ENCODE measurements around the gene GIT2. TPM values are rescaled to one million over a fixed set of nuclear protein-coding genes. Genes with fewer than 3 reads are reported as not detected.
A peak's percentile ranks its signal among the peaks of the same experiment; 100 is the strongest.

GIT2 gene
- total and polyA plus RNA-seq, 10 of the 15 experiments (the other 5 are each of a cell fraction or from before 2014, with no cell fraction given), result 9.1 to 49.9 (median 43.9) TPM

DNA sequence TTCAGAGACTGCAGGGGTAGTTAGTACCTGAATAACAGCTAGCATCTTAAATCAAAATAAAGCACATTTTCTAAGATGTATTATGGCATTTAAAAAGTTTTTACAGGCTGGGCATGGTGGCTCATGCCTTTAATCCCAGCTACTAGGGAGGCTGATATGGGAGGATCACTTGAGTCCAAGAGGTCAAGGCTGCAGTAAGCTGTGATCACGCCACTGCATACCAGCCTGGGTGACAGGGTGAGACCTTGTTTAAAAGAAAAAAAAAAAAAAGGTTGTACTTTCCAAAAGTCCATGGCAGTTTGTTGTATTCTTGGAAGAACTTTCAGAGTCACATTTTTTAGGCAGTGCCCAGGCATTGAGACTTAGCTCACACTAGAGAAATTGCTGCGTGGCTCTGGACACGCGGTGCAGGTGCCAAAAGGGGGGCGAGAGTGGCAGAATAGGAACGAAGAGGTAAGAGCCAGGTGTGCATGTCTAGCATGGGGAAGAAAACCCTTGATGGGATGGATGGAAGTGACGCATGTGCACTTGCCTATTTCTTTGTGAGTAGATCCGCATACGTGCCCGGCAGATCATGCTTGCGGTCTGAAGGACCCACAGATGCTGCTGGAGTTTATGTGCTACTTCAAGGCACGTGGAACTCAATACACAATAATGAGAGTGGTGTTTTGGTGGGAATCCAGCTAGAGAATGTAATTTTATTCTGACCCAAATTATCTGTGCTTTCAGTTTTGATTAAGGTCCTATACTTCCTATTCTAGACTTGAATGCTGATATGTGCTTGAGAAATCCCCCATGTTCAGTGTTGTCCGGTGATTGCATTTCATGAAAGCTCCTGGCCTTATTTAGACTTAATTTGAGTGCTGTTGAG is 14.9 kb upstream of the GIT2 start:
- POLR2A ChIA-PET, result interaction anchor here (0.5 to 5.1 kb wide), 9 partner anchors 9 to 420 kb away, joined by 3 to 40 read pairs (median 5); partner anchors contain the start of genes ANKRD13A and GIT2
- intact Hi-C loops (cut with micrococcal nuclease; ENCODE audit: unreplicated experiment), result no loop called here
- FAIRE-seq, result peak; percentile 52
- in situ Hi-C loops (cut with MboI), result no loop called here
- no peaks in the 10 kb centered on the region for H3K27me3 ChIP-seq (replicated peaks in 1 of 2; ENCODE audit: control insufficient read depth in 2 of 2, insufficient read depth in 2 of 2, low read length in 1 of 2)
- CTCF ChIA-PET, result interaction anchor here (0.7 to 3.0 kb wide), 6 partner anchors 8 to 1047 kb away, joined by 3 to 14 read pairs (median 4); partner anchors contain the start of genes ANKRD13A and GIT2
- WGBS (ENCODE audit: insufficient coverage, insufficient replicate concordance, low lambda C conversion rate, missing lambda C conversion rate), result 1% methylated on average over 13 of the region's 13 CpGs
- peaks cover 47% of the 10 kb centered on the region for H3K4me1 ChIP-seq (ENCODE audit: control insufficient read depth, insufficient read depth, low read length)
- RAD21 ChIA-PET (ENCODE audit: unreplicated experiment), result interaction anchor here (0.7 to 3.2 kb wide), 7 partner anchors 9 to 68 kb away, joined by 3 to 31 read pairs (median 4); partner anchors contain the start of genes ANKRD13A and GIT2
- peak overlapping the region; percentile 35 for H2AFZ ChIP-seq (ENCODE audit: control insufficient read depth, low read depth, low read length)
- H3K27ac ChIP-seq (ENCODE audit: control insufficient read depth, insufficient read depth), result peak overlapping the region; percentile 83
- H3K4me3 ChIP-seq, result peak overlapping the region; percentile 58
- peaks cover 1 to 22% of the 10 kb centered on the region in 2 experiments for H3K36me3 ChIP-seq (ENCODE audit: control insufficient read depth in 2 of 2, insufficient read depth in 2 of 2, low read length in 1 of 2)
- SMC1A ChIA-PET (ENCODE audit: uncharacterized antibody, unreplicated experiment), result interaction anchor here (0.6 to 4.3 kb wide), 15 partner anchors 9 to 816 kb away, joined by 3 to 32 read pairs (median 3); partner anchors contain the start of genes ANKRD13A and GIT2
- no peaks in the 10 kb centered on the region; the same call in 2 of the 3 replicates for H3K9me3 ChIP-seq (replicated peaks; ENCODE audit: control insufficient read depth, insufficient read depth, low read length)
- H3K9ac ChIP-seq (ENCODE audit: control insufficient read depth, insufficient read depth, low read length), result peak overlapping the region; percentile 47
- peak; percentile 83 for ATAC-seq
- DNase-seq (ENCODE audit: low read depth, low spot score), result peak; percentile 62
- no TSS peak for BruUV-seq (replicated peaks)
- peak overlapping the region; percentile 91 for H3K4me2 ChIP-seq (ENCODE audit: control insufficient read depth, insufficient read depth)
- peaks cover 47% of the 10 kb centered on the region for H3K79me2 ChIP-seq (ENCODE audit: control insufficient read depth, insufficient read depth, low read length)
- H4K20me1 ChIP-seq (ENCODE audit: control insufficient read depth, insufficient read depth), result no peaks in the 10 kb centered on the region
- TF ChIP-seq, protein P1, sequence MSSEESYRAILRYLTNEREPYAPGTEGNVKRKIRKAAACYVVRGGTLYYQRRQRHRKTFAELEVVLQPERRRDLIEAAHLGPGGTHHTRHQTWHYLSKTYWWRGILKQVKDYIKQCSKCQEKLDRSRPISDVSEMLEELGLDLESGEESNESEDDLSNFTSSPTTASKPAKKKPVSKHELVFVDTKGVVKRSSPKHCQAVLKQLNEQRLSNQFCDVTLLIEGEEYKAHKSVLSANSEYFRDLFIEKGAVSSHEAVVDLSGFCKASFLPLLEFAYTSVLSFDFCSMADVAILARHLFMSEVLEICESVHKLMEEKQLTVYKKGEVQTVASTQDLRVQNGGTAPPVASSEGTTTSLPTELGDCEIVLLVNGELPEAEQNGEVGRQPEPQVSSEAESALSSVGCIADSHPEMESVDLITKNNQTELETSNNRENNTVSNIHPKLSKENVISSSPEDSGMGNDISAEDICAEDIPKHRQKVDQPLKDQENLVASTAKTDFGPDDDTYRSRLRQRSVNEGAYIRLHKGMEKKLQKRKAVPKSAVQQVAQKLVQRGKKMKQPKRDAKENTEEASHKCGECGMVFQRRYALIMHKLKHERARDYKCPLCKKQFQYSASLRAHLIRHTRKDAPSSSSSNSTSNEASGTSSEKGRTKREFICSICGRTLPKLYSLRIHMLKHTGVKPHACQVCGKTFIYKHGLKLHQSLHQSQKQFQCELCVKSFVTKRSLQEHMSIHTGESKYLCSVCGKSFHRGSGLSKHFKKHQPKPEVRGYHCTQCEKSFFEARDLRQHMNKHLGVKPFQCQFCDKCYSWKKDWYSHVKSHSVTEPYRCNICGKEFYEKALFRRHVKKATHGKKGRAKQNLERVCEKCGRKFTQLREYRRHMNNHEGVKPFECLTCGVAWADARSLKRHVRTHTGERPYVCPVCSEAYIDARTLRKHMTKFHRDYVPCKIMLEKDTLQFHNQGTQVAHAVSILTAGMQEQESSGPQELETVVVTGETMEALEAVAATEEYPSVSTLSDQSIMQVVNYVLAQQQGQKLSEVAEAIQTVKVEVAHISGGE (CRISPR knock-in tag; IDR thresholded peaks at IDR 0.05), result peak; percentile 68
- 0 out of 2 replicates have a peak, but pooled peaks have one; percentile 22 for TF ChIP-seq LARP7 (IDR thresholded peaks at IDR 0.05)
- 0 out of 2 replicates have a peak, but pooled peaks have one; percentile 12 for TF ChIP-seq TCF12 (IDR thresholded peaks at IDR 0.05; ENCODE audit: low read depth, low read length)
- TF ChIP-seq, protein P2, sequence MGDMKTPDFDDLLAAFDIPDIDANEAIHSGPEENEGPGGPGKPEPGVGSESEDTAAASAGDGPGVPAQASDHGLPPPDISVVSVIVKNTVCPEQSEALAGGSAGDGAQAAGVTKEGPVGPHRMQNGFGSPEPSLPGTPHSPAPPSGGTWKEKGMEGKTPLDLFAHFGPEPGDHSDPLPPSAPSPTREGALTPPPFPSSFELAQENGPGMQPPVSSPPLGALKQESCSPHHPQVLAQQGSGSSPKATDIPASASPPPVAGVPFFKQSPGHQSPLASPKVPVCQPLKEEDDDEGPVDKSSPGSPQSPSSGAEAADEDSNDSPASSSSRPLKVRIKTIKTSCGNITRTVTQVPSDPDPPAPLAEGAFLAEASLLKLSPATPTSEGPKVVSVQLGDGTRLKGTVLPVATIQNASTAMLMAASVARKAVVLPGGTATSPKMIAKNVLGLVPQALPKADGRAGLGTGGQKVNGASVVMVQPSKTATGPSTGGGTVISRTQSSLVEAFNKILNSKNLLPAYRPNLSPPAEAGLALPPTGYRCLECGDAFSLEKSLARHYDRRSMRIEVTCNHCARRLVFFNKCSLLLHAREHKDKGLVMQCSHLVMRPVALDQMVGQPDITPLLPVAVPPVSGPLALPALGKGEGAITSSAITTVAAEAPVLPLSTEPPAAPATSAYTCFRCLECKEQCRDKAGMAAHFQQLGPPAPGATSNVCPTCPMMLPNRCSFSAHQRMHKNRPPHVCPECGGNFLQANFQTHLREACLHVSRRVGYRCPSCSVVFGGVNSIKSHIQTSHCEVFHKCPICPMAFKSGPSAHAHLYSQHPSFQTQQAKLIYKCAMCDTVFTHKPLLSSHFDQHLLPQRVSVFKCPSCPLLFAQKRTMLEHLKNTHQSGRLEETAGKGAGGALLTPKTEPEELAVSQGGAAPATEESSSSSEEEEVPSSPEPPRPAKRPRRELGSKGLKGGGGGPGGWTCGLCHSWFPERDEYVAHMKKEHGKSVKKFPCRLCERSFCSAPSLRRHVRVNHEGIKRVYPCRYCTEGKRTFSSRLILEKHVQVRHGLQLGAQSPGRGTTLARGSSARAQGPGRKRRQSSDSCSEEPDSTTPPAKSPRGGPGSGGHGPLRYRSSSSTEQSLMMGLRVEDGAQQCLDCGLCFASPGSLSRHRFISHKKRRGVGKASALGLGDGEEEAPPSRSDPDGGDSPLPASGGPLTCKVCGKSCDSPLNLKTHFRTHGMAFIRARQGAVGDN (IDR thresholded peaks at IDR 0.05), result peak; percentile 84
- TF ChIP-seq DPF2 (IDR thresholded peaks at IDR 0.05), result 0 out of 2 replicates have a peak, but pooled peaks have one; percentile 26
- 0 out of 2 replicates have a peak, but pooled peaks have one; percentile 22 for TF ChIP-seq MTA3 (IDR thresholded peaks at IDR 0.05; ENCODE audit: borderline replicate concordance, low read length)
- 0 out of 2 replicates have a peak, but pooled peaks have one; percentile 34 for TF ChIP-seq PML (IDR thresholded peaks at IDR 0.05; ENCODE audit: low read length)
- TF ChIP-seq POU2F2 (IDR thresholded peaks at IDR 0.05; ENCODE audit: borderline replicate concordance, low read depth, low read length), result 0 out of 3 replicates have a peak, but pooled peaks have one; percentile 8
- TF ChIP-seq ZNF622 (IDR thresholded peaks at IDR 0.05), result no peak
- TF ChIP-seq SPI1 (IDR thresholded peaks at IDR 0.05; ENCODE audit: borderline replicate concordance, insufficient read depth, low read depth, low read length), result no peak
- TF ChIP-seq IKZF1 (conservative IDR thresholded peaks at IDR 0.05), result peak; percentile 43
- TF ChIP-seq CREM (IDR thresholded peaks at IDR 0.05; ENCODE audit: low read depth), result peak; percentile 78; the same call in 1 of the 2 replicates
- TF ChIP-seq GABPA (IDR thresholded peaks at IDR 0.05; ENCODE audit: low read depth), result peak; percentile 74
- no peak for TF ChIP-seq GATAD2B (conservative IDR thresholded peaks at IDR 0.05; ENCODE audit: low read depth)
- 0 out of 2 replicates have a peak, but pooled peaks have one; percentile 4 for TF ChIP-seq TCF3 (IDR thresholded peaks at IDR 0.05; ENCODE audit: borderline replicate concordance, insufficient read depth, low read depth, low read length)
